A673 (cell line): Measurements from ENCODE around the gene ARCN1. TPM values are rescaled to one million over a fixed set of nuclear protein-coding genes. Genes with fewer than 3 reads are reported as not detected.

Experiments used
- BruUV-seq: library from RNA; stranded (reverse); fragments of 400-500 nt; replicated peaks from 2 replicates; lab custom pipeline; 2021; lab: Mats Ljungman, UMichigan
- CTCF ChIA-PET: fragments of 300-600 bp; sonication (Branson Sonifier 250); formaldehyde crosslinking; loops from one replicate; lab custom pipeline; 2022; ENCODE audit warnings: antibody characterized with exemption; lab: Charles Lee
- POLR2A ChIA-PET: fragments of 300-600 bp; sonication (Branson Sonifier 250); formaldehyde crosslinking; loops from one replicate; lab custom pipeline; 2022; ENCODE audit warnings: antibody characterized with exemption; ENCODE audit not compliant: low non-redundant PET; lab: Charles Lee
- DNase-seq: peaks from one replicate; pipeline ENCODE4 v3.0.0-alpha.2; 2015; ENCODE audit warnings: low spot score
- H3K27ac ChIP-seq: fragments of 200-600 bp; sonication (generic); 2 replicates; pipeline ENCODE4 v1.5.1; 2016; ENCODE audit warnings: mixed run types, low read depth, mild to moderate bottlenecking, mixed read lengths, antibody characterized with exemption, low read length; ENCODE audit not compliant: poor library complexity, severe bottlenecking
- H3K27me3 ChIP-seq: fragments of 200-600 bp; sonication (generic); replicated peaks from 2 replicates; pipeline ENCODE4 v1.6.1; 2017; ENCODE audit warnings: mixed run types, low read depth, mild to moderate bottlenecking, mixed read lengths, antibody characterized with exemption, low read length; ENCODE audit not compliant: insufficient read depth, poor library complexity
- H3K36me3 ChIP-seq: fragments of 200-600 bp; sonication (generic); 2 replicates; pipeline ENCODE4 v1.6.1; 2016; ENCODE audit warnings: mixed run types, mild to moderate bottlenecking, mixed read lengths, antibody characterized with exemption, low read length; ENCODE audit not compliant: insufficient read depth, poor library complexity, severe bottlenecking
- H3K4me1 ChIP-seq: fragments of 200-600 bp; sonication (generic); 2 replicates; pipeline ENCODE4 v1.6.1; 2017; ENCODE audit warnings: mixed run types, mild to moderate bottlenecking, mixed read lengths, antibody characterized with exemption, low read length; ENCODE audit not compliant: insufficient read depth, poor library complexity, severe bottlenecking
- H3K4me3 ChIP-seq: fragments of 200-600 bp; sonication (generic); 2 replicates; pipeline ENCODE4 v1.5.1; 2016; ENCODE audit warnings: low read depth, mixed run types, mild to moderate bottlenecking, mixed read lengths, low read length; ENCODE audit not compliant: poor library complexity, severe bottlenecking
- H3K9me3 ChIP-seq: fragments of 200-600 bp; sonication (generic); 2 replicates; pipeline ENCODE4 v1.6.1; 2016; ENCODE audit warnings: mixed run types, low read depth, mild to moderate bottlenecking, mixed read lengths, antibody characterized with exemption, low read length; ENCODE audit not compliant: poor library complexity, severe bottlenecking
- CTCF ChIP-seq: fragments of 300-800, 200-600 bp; sonication (generic); conservative IDR thresholded peaks from 2 replicates; pipeline ENCODE4 v1.5.1; 2017; ENCODE audit warnings: low read depth, mild to moderate bottlenecking, antibody characterized with exemption, low read length, moderate library complexity, mixed read lengths
- EZH2 ChIP-seq: fragments of 200-600 bp; sonication (generic); IDR thresholded peaks from 2 replicates; pipeline ENCODE4 v1.6.1; 2017; ENCODE audit warnings: borderline replicate concordance, low read depth, mild to moderate bottlenecking, mixed read lengths, antibody characterized with exemption, low read length; ENCODE audit not compliant: poor library complexity, severe bottlenecking
- intact Hi-C: fragments of 100-400 bp; cut with micrococcal nuclease; formaldehyde crosslinking; loops from one replicate; pipeline ENCODE4 v1.10.0; 2022; ENCODE audit not compliant: unreplicated experiment
- total RNA-seq: library from RNA; stranded (reverse); gene quantifications from 2 replicates; pipeline ENCODE4 v1.2.3, GENCODE V29; 2021

Gene ARCN1
- total RNA-seq, 1 experiment from 2014 or later = 220 TPM

- H3K4me3 ChIP-seq = no peak overlapping the region
- TF ChIP-seq CTCF = no peak
- TF ChIP-seq EZH2 = no peak
- H3K27ac ChIP-seq = peak overlapping the region; percentile 60
- peaks cover 7% of the 10 kb centered on the region for H3K36me3 ChIP-seq
- ChIA-PET CTCF (no interaction called here), POLR2A (no interaction called here)
- H3K27me3 ChIP-seq = no peaks in the 10 kb centered on the region
- no TSS peak for BruUV-seq
- no peak for DNase-seq
- H3K4me1 ChIP-seq = peaks cover 13% of the 10 kb centered on the region
- no peaks in the 10 kb centered on the region for H3K9me3 ChIP-seq
- intact Hi-C loops = no loop called here
These were observed 61.8 kb downstream of the ARCN1 start for GRCh38 chr11:118633979-118634378.

- CTCF ChIA-PET = interaction anchor here (1.0 to 1.5 kb wide), 2 partner anchors 25 to 40 kb away, joined by 3 to 8 read pairs; no protein-coding TSS in a partner anchor
- H3K4me1 ChIP-seq = peaks cover 13% of the 10 kb centered on the region
- H3K36me3 ChIP-seq = peaks cover 6% of the 10 kb centered on the region
- intact Hi-C loops = no loop called here
- peak overlapping the region; percentile 60 for H3K27ac ChIP-seq
- H3K27me3 ChIP-seq = no peaks in the 10 kb centered on the region
- TF ChIP-seq CTCF (0 out of 2 replicates have a peak, but pooled peaks have one; percentile 20), EZH2 (no peak)
- DNase-seq = peak; percentile 82
- no TSS peak for BruUV-seq
- POLR2A ChIA-PET = interaction anchor here (1.1 kb wide), 1 partner anchor 9 kb away, joined by 9 read pairs; no protein-coding TSS in a partner anchor
- peak overlapping the region; percentile 29 for H3K4me3 ChIP-seq
- no peaks in the 10 kb centered on the region for H3K9me3 ChIP-seq
These were observed 62.4 kb downstream of the ARCN1 start for GRCh38 chr11:118634431-118635236.

GRCh38 chr11:118635237-118635591 lies 63.0 kb downstream of the ARCN1 start:
- no peaks in the 10 kb centered on the region for H3K27me3 ChIP-seq
- intact Hi-C loops = no loop called here
- CTCF ChIA-PET = interaction anchor here (0.6 to 1.5 kb wide), 3 partner anchors 24 to 40 kb away, joined by 3 to 8 read pairs (median 3); partner anchors contain the start of gene PHLDB1
- peak overlapping the region; percentile 29 for H3K4me3 ChIP-seq
- POLR2A ChIA-PET = interaction anchor here (1.1 kb wide), 1 partner anchor 9 kb away, joined by 9 read pairs; no protein-coding TSS in a partner anchor
- no peaks in the 10 kb centered on the region for H3K9me3 ChIP-seq
- no peak for DNase-seq
- peak overlapping the region; percentile 60 for H3K27ac ChIP-seq
- TF ChIP-seq CTCF (no peak), EZH2 (no peak)
- H3K4me1 ChIP-seq = peaks cover 13% of the 10 kb centered on the region
- BruUV-seq = no TSS peak
- peaks cover under 1% of the 10 kb centered on the region for H3K36me3 ChIP-seq
